Stimulated activated CD8-positive, alpha-beta memory T cell treated with anti-CD3 and anti-CD28 coated beads, Interleukin-12 subunit alpha, Interleukin-12 subunit beta, amount 100 ng/mL, for 1 hour (primary cell): ENCODE measurements around the gene CSTPP1.

Experiments used
- DNase-seq: peaks from one replicate; pipeline ENCODE4 v3.0.0-alpha.2; 2020; ENCODE audit warnings: low read depth

CSTPP1 gene, protein sequence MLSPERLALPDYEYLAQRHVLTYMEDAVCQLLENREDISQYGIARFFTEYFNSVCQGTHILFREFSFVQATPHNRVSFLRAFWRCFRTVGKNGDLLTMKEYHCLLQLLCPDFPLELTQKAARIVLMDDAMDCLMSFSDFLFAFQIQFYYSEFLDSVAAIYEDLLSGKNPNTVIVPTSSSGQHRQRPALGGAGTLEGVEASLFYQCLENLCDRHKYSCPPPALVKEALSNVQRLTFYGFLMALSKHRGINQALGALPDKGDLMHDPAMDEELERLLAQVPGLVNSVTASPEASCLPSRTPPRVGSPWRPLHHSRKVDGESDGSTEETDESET

GRCh38 chr11:46936138-46937110 lies at the start of gene CSTPP1:
TSS of gene CSTPP1 (plus strand) at chr11:46936761. CDS start at chr11:46936806, 45 bp downstream.
- DNase-seq: peak; percentile 91

DNA sequence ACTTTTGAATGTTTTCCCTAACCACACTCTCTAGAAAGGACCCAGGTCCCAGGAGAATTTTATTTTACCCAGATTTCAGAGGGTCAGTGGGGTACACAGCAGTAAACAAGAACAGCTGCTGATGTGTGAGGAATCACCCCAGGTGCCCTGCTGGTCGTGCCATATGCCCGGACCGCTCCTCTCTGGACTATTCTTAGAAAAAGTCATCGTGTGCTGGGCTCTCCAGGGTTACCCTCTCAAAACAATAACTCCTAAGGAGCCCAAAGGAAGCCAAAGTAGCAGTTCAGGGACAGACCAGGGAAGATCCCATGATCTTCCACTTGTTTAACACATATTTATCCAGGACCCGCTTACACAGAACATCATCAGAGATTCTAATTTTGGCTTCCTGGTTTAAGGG lies 47.9 kb upstream of the CSTPP1 start:
- DNase-seq: no peak

DNA sequence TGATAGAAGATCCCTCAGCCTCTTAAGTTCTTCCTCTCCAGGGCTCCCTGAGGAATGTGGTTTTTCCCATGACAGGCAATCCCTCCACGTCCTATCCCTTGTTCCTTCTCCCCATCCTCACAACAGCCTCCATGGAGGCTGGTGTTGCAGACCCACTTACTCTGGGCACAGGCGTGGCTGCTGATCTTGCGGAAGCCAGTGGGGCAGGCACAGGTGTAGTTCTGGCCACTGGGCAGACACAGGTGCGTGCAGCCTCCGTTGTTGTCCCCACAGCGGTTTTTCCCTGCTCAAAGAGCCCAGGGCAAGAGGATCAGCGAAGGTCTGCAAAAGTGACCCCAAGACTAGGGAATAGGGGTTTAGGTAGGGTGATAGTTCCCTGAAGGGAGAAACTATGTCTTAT lies 47.3 kb upstream of the CSTPP1 start:
- DNase-seq: no peak

DNA sequence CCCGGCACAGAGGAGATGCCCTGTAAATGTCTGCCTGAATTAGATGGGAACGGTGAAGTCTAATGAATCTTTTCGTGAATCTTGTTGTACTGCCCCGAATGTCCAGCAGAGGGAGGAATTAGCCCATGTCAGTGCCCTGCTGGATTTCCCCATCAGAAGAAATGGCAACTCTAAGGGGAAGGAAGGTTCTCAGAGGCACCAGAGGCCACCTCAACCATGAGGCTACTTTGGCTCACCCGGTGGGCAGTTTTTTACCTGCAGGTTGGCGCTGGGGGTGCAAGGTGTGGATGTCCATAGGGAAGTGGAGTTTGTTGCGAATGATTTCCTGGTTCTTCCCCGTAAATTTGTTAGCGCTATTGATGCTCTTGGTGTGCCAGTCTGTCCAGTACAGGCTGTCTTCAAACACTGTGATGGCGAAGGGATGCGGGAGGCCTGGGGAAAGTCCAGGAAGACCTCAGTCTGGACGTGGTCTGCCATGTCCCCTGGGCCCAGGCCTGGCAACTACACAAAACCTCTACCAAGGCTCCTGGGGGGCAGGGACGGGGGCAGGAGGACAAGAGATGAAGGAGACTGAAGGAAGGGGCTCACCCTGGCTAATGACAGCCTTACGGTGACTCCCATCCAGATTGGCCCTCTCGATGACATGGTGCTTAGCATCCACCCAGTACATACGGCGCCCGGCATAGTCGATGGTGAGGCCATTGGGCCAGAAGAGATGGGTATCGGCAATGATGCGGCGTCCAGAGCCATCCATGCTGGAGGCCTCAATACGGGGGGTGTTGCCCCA lies 46.7 kb upstream of the CSTPP1 start:
- peak; percentile 62 for DNase-seq

DNA sequence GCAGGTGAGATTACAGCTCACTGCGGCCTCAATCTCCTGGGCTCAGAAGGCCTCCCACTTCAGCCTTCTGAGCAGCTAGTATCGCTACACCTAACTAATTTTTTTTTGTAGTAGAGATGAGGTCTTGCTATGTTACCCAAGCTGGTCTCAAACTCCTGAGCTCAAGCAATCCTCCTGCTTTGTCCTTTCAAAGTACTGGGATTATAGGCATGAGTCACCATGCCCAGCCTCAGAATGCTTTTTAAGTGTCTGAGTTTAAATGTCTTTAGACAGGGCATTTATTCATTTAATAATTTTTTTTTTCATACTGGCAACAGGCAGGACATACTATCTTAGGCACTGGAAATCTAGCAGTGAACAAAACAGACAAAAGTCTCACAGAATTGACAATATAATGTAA lies 45.9 kb upstream of the CSTPP1 start:
- no peak for DNase-seq

DNA sequence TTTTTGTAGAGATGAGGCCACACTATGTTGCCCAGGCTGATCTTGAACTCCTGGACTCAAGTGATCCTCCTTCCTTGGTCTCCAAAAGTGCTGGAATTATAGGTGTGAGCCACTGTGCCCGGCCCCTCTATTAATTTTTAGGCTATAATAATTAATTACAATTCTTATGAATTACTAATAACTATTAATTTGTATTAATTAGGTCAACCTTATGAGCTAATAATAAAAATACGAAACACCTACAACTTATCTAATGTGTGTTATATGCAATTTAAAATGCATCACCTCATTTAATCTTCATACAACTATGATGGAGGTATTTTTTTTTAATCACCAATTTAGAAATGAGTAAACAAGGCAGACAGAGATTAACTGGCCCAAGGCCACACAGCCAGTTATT lies 44.5 kb upstream of the CSTPP1 start:
- no peak for DNase-seq

GRCh38 chr11:46892838-46893237 lies 43.7 kb upstream of the CSTPP1 start:
- DNase-seq: no peak

GRCh38 chr11:46894506-46894905 lies 42.1 kb upstream of the CSTPP1 start:
- DNase-seq: no peak

DNA sequence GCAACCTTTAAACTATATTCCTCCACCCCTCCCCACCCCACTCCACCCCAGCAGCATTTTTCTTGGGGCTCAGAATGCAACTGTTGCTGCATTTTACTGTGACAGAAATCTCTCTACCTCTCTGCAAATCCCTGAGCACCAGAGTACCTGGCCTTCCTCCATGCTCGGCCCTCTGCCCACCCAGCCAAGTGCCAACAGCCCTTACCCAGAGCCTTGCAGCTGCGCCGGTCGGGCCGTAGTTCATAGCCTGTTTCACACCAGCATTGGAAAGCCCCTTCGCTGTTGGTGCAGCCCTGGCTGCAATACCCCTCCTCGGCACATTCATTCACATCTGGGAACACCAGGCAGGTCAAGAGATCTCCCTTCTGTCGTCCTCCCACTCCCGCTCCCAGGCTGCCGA lies 41.6 kb upstream of the CSTPP1 start:
- DNase-seq: no peak

DNA sequence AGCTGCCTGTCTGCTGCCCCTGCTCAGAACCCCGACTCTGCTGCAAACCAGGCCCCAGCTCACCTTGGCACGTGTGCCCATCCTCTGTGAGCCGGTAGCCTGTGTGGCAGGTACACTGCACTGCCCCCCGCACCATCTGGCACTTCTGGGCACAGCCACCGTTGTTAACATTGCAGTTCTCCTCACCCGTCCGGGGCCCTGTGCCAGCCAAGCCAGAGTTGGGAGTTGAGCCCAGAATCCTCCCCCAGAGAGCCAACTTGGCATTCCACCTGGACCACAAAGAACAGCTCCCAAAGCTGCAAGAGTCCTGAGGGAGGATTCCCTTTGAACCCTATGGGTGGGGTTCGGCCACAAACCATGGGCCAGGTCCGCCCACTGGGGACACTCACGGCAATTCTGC lies 40.7 kb upstream of the CSTPP1 start:
- DNase-seq: no peak

- no peak for DNase-seq
Observed at GRCh38 chr11:46896719-46897406, 39.7 kb upstream of the CSTPP1 start.

GRCh38 chr11:46898396-46899095 lies 38.0 kb upstream of the CSTPP1 start:
- no peak for DNase-seq

GRCh38 chr11:46899501-46900025 lies 37.0 kb upstream of the CSTPP1 start:
- DNase-seq: no peak

DNA sequence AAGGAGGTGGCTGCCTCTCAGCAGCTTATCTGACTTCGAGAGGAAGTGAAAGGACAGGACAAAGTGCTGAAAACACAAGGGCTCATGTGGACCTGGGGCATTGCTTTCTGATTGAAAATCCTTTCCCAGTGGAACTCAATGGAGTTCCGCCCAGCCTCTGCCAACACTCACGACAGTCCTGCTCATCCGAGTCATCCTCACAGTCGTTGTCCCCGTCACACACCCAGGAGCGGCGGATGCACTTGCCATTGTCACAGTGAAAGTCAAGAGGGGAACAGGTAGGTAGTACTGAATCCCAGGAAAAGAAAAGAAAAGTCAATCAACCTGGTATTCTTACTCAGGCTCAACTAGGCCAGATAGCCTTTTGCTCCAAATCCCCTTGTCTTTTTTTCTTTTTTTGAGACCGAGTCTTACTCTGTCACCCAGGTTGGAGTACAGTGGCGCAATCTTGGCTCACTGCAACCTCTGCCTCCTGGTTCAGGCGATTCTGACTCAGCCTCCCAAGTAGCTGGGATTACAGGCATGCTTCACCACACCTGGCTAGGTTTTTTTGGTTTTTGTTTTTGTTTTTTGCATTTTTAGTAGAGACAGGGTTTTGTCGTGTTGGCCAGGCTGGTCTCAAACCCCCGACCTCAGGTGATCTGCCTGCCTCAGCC lies 36.3 kb upstream of the CSTPP1 start:
- DNase-seq: no peak

- DNase-seq: no peak
Observed at GRCh38 chr11:46901156-46901555, 35.4 kb upstream of the CSTPP1 start.

GRCh38 chr11:46902694-46903093 lies 33.9 kb upstream of the CSTPP1 start:
- DNase-seq: no peak

- no peak for DNase-seq
Observed at GRCh38 chr11:46903846-46904245, 32.7 kb upstream of the CSTPP1 start.

DNA sequence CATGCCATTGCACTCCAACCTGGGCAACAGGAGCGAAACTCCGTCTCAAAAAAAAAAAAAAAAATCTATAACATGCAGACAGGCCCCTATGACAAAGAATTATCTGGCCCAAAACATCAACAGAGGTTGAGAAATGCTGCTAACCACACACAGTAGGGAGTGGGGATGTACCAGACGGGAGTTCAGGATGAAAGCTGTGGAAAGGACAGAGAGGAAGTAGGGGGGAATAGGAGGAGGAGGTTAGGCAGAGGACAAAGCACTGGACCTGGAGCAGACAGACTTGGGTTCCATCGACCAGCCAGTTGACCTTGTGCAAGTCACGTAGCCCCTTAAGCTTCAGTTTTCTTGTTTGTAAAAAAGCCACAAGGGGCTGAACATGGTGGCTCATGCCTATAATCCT lies 30.8 kb upstream of the CSTPP1 start:
- no peak for DNase-seq

DNA sequence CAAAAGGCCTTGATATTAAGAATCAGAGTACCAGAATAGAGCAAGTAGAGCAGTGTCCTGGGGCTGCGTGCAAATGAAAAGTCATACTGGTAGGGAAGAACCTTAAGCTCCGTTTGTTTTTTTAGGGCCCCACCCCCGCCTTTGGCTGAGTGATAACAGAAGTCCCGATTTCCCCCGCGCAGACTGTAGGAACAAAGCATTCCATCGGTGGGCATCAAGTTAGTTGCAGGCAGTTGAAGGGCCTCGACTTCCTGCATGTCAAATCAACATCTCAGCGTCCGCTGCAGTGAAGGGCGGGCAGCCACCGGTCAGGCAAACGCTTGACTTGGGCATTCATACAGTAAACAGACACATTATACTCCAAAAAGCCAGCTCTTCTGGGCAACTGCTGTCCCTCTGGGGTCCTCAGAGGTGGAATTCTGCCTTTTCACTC lies 29.9 kb upstream of the CSTPP1 start:
- no peak for DNase-seq

GRCh38 chr11:46907606-46908005 lies 29.0 kb upstream of the CSTPP1 start:
- DNase-seq: no peak
